ENCODE measurements around the gene GDE1. TPM values are rescaled to one million over a fixed set of nuclear protein-coding genes. Genes with fewer than 3 reads are reported as not detected.

Gene GDE1
- total and polyA plus RNA-seq, 9 of the 15 experiments (the other 6 are each of a cell fraction or from before 2014, with no cell fraction given): 18.8 to 40.5 (median 22.3) TPM

- peak overlapping the region; percentile 5; the same call in 1 of the 3 replicates for H3K27ac ChIP-seq (ENCODE audit: extremely low read depth, low read depth, low read length)
- H3K36me3 ChIP-seq (ENCODE audit: control insufficient read depth, insufficient read depth, low read length): no peaks in the 10 kb centered on the region; the same call in 2 of the 3 replicates
- no TSS peak for BruUV-seq (replicated peaks)
- DNase-seq (ENCODE audit: extremely low read depth in 1 of 4, low spot score in 3 of 4): no peak
- POLR2A ChIA-PET: interaction anchor here (0.6 to 0.8 kb wide), 2 partner anchors 218 to 409 kb away, joined by 3 read pairs; no protein-coding TSS in a partner anchor
- no peak overlapping the region for H3K4me3 ChIP-seq
- H3K79me2 ChIP-seq (ENCODE audit: control insufficient read depth, insufficient read depth, low read length): peaks cover 7% of the 10 kb centered on the region; the same call in 1 of the 3 replicates
- H3K4me1 ChIP-seq (replicated peaks in 1 of 2; ENCODE audit: control insufficient read depth in 2 of 2, insufficient read depth in 2 of 2, low read length in 2 of 2): peaks cover 35 to 38% of the 10 kb centered on the region in 2 experiments
- no peaks in the 10 kb centered on the region for H3K27me3 ChIP-seq (ENCODE audit: control insufficient read depth in 2 of 2, insufficient read depth in 2 of 2, low read length in 2 of 2)
- intact Hi-C loops (cut with micrococcal nuclease): loop anchor here (10.0 kb wide), 1 partner anchor 91 kb away; no protein-coding TSS in a partner anchor
- peak overlapping the region; percentile 69 for H3K4me2 ChIP-seq (ENCODE audit: insufficient read depth, low read length)
- no peak for FAIRE-seq
- no peaks in the 10 kb centered on the region for H4K20me1 ChIP-seq (replicated peaks; ENCODE audit: control insufficient read depth, insufficient read depth, low read length)
- H3K9ac ChIP-seq (ENCODE audit: insufficient read depth in 1 of 2, low read depth in 2 of 2, low read length in 2 of 2): peak overlapping the region in 1 of 2 experiments; percentile 55; a peak in 3 of 4 replicates
- CTCF ChIA-PET (ENCODE audit: low intra/inter-chr PET ratio): no interaction called here
- in situ Hi-C loops (cut with MboI): no loop called here
- 74% methylated on average over 3 of the region's 4 CpGs for WGBS (ENCODE audit: insufficient coverage, low coverage, missing lambda C conversion rate)
- no peak for ATAC-seq
- no peaks in the 10 kb centered on the region for H3K9me3 ChIP-seq (replicated peaks; ENCODE audit: control insufficient read depth, insufficient read depth, low read depth, low read length)
- H2AFZ ChIP-seq (ENCODE audit: low read depth, low read length): peak overlapping the region; percentile 43
- peaks cover 2% of the 10 kb centered on the region for H3K9me1 ChIP-seq (ENCODE audit: control insufficient read depth, insufficient read depth, low read length)
- TF ChIP-seq TSHZ1 (CRISPR knock-in tag; IDR thresholded peaks at IDR 0.05) (no peak), ZNF124 (CRISPR knock-in tag; IDR thresholded peaks at IDR 0.05) (no peak), ZBTB49 (CRISPR knock-in tag; IDR thresholded peaks at IDR 0.05; ENCODE audit: borderline replicate concordance) (no peak), ARID3A (IDR thresholded peaks at IDR 0.05; ENCODE audit: borderline replicate concordance, low read depth, low read length) (no peak), ZNF518B (CRISPR knock-in tag; IDR thresholded peaks at IDR 0.05) (no peak)
Measured at GRCh38 chr16:19486051-19486450, 35.8 kb downstream of the GDE1 start.
